Body of pancreas (tissue), 4 donors: ENCODE data around the gene SLC4A5. TPM values are rescaled to one million over a fixed set of nuclear protein-coding genes. Genes with fewer than 3 reads are reported as not detected.

Source experiments
- ATAC-seq: fragments of 150-250 bp; one replicate; pipeline ENCODE4 v1.9.1; 2016
- DNase-seq, 4 donors: peaks; one replicate each; pipeline ENCODE4 v3.0.0-alpha.2; 2019
- H3K27ac ChIP-seq, 4 donors: fragments of 200-600 bp; sonication (generic); 1 replicate in 3 of 4; 2 replicates in 1 of 4; pipeline versions ENCODE4 v1.5.1 to v1.6.1; 2016 to 2019; ENCODE audit warnings: mild to moderate bottlenecking in 1 of 4, mixed read lengths in 1 of 4, moderate library complexity in 1 of 4
- H3K27me3 ChIP-seq, 2 donors: fragments of 200-600 bp; sonication (generic); one replicate each; pipeline ENCODE4 v1.6.0; 2016; ENCODE audit warnings: mild to moderate bottlenecking in 1 of 2
- H3K36me3 ChIP-seq, 2 donors: fragments of 200-600 bp; sonication (generic); replicated peaks in 1 of 2; 2 replicates each; pipeline ENCODE4 v1.5.1; 2016; ENCODE audit warnings: low read depth in 2 of 2; ENCODE audit not compliant: insufficient read depth in 1 of 2
- H3K4me1 ChIP-seq: fragments of 200-600 bp; sonication (generic); one replicate; pipeline ENCODE4 v1.6.0; 2016
- H3K4me3 ChIP-seq, 2 donors: fragments of 200-600 bp; sonication (generic); 1 replicate in 1 of 2; 2 replicates in 1 of 2; pipeline ENCODE4 v1.5.1; 2016 to 2019
- H3K9me3 ChIP-seq, 3 donors: fragments of 200-600 bp; sonication (generic); 1 replicate in 2 of 3; 2 replicates in 1 of 3; pipeline ENCODE4 v1.5.1; 2016
- CTCF ChIP-seq, 7 experiments: fragments of 450-650 bp in 4 of 7; fragments of 200-600 bp in 3 of 7; sonication (generic) in 3 of 7; IDR thresholded peaks; one replicate each; pipeline ENCODE4 v1.5.1; 2016 to 2019; ENCODE audit warnings: antibody characterized with exemption in 7 of 7
- POLR2A ChIP-seq, 3 donors: fragments of 450-650 bp; IDR thresholded peaks; one replicate each; pipeline ENCODE4 v1.6.1; 2016; ENCODE audit warnings: antibody characterized with exemption in 3 of 3, mild to moderate bottlenecking in 2 of 3
- whole genome bisulfite sequencing, 2 donors: methylation state at CpG; one replicate each; pipeline ENCODE4 v1.1.5; 2017; 5-methylcytosine and 5-hydroxymethylcytosine counted together
- intact Hi-C: fragments of 100-400 bp; cut with DNase I; formaldehyde crosslinking; loops from one replicate; pipeline ENCODE4 v1.15.1; 2023
- total RNA-seq, 2 donors: library from RNA; depleted of rRNA; stranded (reverse); fragments of >200 nt; gene quantifications; one replicate each; pipeline ENCODE4 v1.1.0, GENCODE V29; 2016

SLC4A5 gene
- total RNA-seq, 2 donors from 2014 or later, result 2.3 to 8.3 TPM

GRCh38 chr2:74375838-74376237 lies 32.6 kb upstream of the SLC4A5 start:
- TF ChIP-seq CTCF (IDR thresholded peaks at IDR 0.05), result no peak

GRCh38 chr2:74374509-74375205 lies 31.4 kb upstream of the SLC4A5 start:
- WGBS, 2 donors, result 72 to 91% methylated on average over 12 to 18 of the region's 19 CpGs
- peak; percentile 50 for ATAC-seq
- intact Hi-C loops, result no loop called here
- no peak overlapping the region for H3K4me3 ChIP-seq
- peak; percentile 25 to 67 (median 56) for DNase-seq
- peaks cover 10% of the 10 kb centered on the region for H3K4me1 ChIP-seq
- H3K27me3 ChIP-seq, result no peaks in the 10 kb centered on the region
- TF ChIP-seq POLR2A (IDR thresholded peaks at IDR 0.05) (peak in 1 of 3 donors; percentile 11), CTCF (IDR thresholded peaks at IDR 0.05) (no peak)
- H3K9me3 ChIP-seq, result no peaks in the 10 kb centered on the region
- peaks cover 13 to 15% of the 10 kb centered on the region in 2 donors for H3K36me3 ChIP-seq
- no peak overlapping the region for H3K27ac ChIP-seq

More at GRCh38 chr2:74375838-74376237, 32.6 kb upstream of the SLC4A5 start:
- H3K27me3 ChIP-seq, result no peaks in the 10 kb centered on the region
- H3K27ac ChIP-seq, result no peak overlapping the region
- ATAC-seq (no peak), DNase-seq (no peak)
- peaks cover 21% of the 10 kb centered on the region for H3K4me1 ChIP-seq
- no peak overlapping the region for H3K4me3 ChIP-seq
- intact Hi-C loops, result no loop called here
- peaks cover 5 to 8% of the 10 kb centered on the region in 2 donors for H3K36me3 ChIP-seq
- H3K9me3 ChIP-seq, result no peaks in the 10 kb centered on the region
- 81 to 95% methylated on average over 2 of the region's 2 CpGs for WGBS, 2 donors

- H3K36me3 ChIP-seq, result peaks cover 15 to 18% of the 10 kb centered on the region in 2 donors
- peaks cover 4% of the 10 kb centered on the region for H3K4me1 ChIP-seq
- 84 to 85% methylated on average over 6 to 8 of the region's 8 CpGs for WGBS, 2 donors
- DNase-seq (no peak), ATAC-seq (no peak)
- intact Hi-C loops, result no loop called here
- H3K9me3 ChIP-seq, result no peaks in the 10 kb centered on the region
- H3K4me3 ChIP-seq, result no peak overlapping the region
- no peak for TF ChIP-seq POLR2A (IDR thresholded peaks at IDR 0.05)
- no peaks in the 10 kb centered on the region for H3K27me3 ChIP-seq
- H3K27ac ChIP-seq, result no peak overlapping the region
Measured at GRCh38 chr2:74373985-74374384, 30.8 kb upstream of the SLC4A5 start.

GRCh38 chr2:74373221-74373676 lies 30.0 kb upstream of the SLC4A5 start:
- intact Hi-C loops, result no loop called here
- Histone ChIP-seq H3K9me3 (no peaks in the 10 kb centered on the region), H3K4me1 (no peaks in the 10 kb centered on the region), H3K27ac (no peak overlapping the region), H3K36me3 (peaks cover 15 to 24% of the 10 kb centered on the region in 2 donors), H3K27me3 (no peaks in the 10 kb centered on the region), H3K4me3 (no peak overlapping the region)
- peak in 1 of 4 donors; percentile 26 for DNase-seq
- ATAC-seq, result no peak
- WGBS, 2 donors, result 72 to 75% methylated on average over 5 of the region's 5 CpGs
- TF ChIP-seq CTCF (IDR thresholded peaks at IDR 0.05) (no peak), POLR2A (IDR thresholded peaks at IDR 0.05) (no peak)

GRCh38 chr2:74372674-74373073 lies 29.5 kb upstream of the SLC4A5 start:
- ATAC-seq, result no peak
- Histone ChIP-seq H3K4me3 (no peak overlapping the region), H3K36me3 (peaks cover 11 to 25% of the 10 kb centered on the region in 2 donors), H3K9me3 (no peaks in the 10 kb centered on the region), H3K4me1 (no peaks in the 10 kb centered on the region), H3K27me3 (no peaks in the 10 kb centered on the region), H3K27ac (no peak overlapping the region)
- WGBS, 2 donors, result 82 to 87% methylated on average over 6 of the region's 6 CpGs
- no peak for TF ChIP-seq POLR2A (IDR thresholded peaks at IDR 0.05)
- no peak for TF ChIP-seq CTCF (IDR thresholded peaks at IDR 0.05)
- DNase-seq, result no peak
- intact Hi-C loops, result no loop called here
